Endothelial cell of umbilical vein (primary cell): ENCODE data around the gene FARP2. TPM values are rescaled to one million over a fixed set of nuclear protein-coding genes. Genes with fewer than 3 reads are reported as not detected.
A peak's percentile ranks its signal among the peaks of the same experiment; 100 is the strongest.

Experiments used
- BruUV-seq: library from RNA; stranded (reverse); fragments of 400-500 nt; replicated peaks from 2 replicates; lab custom pipeline; 2021; lab: Mats Ljungman, UMichigan
- CTCF ChIA-PET: fragments of 300-600, 350-600 bp; sonication (Branson Sonifier 250); formaldehyde crosslinking; loops from one replicate; lab custom pipeline; 2021; ENCODE audit warnings: antibody characterized with exemption, inconsistent platforms; lab: Charles Lee
- POLR2A ChIA-PET: fragments of 300-600, 350-600 bp; sonication (Branson Sonifier 250); formaldehyde crosslinking; loops from one replicate; lab custom pipeline; 2021; ENCODE audit warnings: antibody characterized with exemption, inconsistent platforms; lab: Charles Lee
- DNase-seq: peaks from one replicate; pipeline ENCODE4 v3.0.0-alpha.2; 2011; ENCODE audit warnings: low read depth, low spot score
- FAIRE-seq: peaks from 2 replicates; lab custom pipeline; 2011; peaks lifted over from hg19 to GRCh38; lab: Jason Lieb, UNC
- H2AFZ ChIP-seq: 2 replicates; pipeline ENCODE4 v1.6.0; 2012; ENCODE audit warnings: low read depth, low read length, control low read depth, inconsistent platforms
- H3K27ac ChIP-seq: 2 replicates; pipeline ENCODE4 v1.5.1; 2011; ENCODE audit warnings: low read depth, mild to moderate bottlenecking, control low read depth, low read length, moderate library complexity; ENCODE audit not compliant: insufficient read depth
- H3K27me3 ChIP-seq, 2 experiments: 2 replicates each; pipeline versions ENCODE4 v1.6.0 to v1.6.1; 2011; ENCODE audit warnings: low read length in 2 of 2, mixed read lengths in 1 of 2; ENCODE audit not compliant: control insufficient read depth in 2 of 2, insufficient read depth in 2 of 2
- H3K36me3 ChIP-seq, 2 experiments: 2 replicates in 1 of 2; 3 replicates in 1 of 2; pipeline ENCODE4 v1.5.1; 2011; ENCODE audit warnings: low read length in 2 of 2, mild to moderate bottlenecking in 1 of 2, moderate library complexity in 1 of 2; ENCODE audit not compliant: control insufficient read depth in 2 of 2, insufficient read depth in 2 of 2; ENCODE audit errors: extremely low read depth in 1 of 2
- H3K4me1 ChIP-seq: 3 replicates; pipeline ENCODE4 v1.5.1; 2011; ENCODE audit warnings: mild to moderate bottlenecking, low read length; ENCODE audit not compliant: control insufficient read depth, insufficient read depth; ENCODE audit errors: extremely low read depth
- H3K4me2 ChIP-seq: 2 replicates; pipeline ENCODE4 v1.6.1; 2011; ENCODE audit warnings: low read length, control low read depth, mixed read lengths; ENCODE audit not compliant: insufficient read depth
- H3K4me3 ChIP-seq, 3 experiments: fragments of 200-600 bp in 1 of 3; sonication (generic), shearing (Covaris generic) in 1 of 3; replicated peaks in 1 of 3; 2 replicates each; pipeline ENCODE4 v1.5.1; 2011 to 2016; ENCODE audit warnings: control low read depth in 3 of 3, low read length in 3 of 3, mild to moderate bottlenecking in 2 of 3, inconsistent platforms in 1 of 3, low read depth in 1 of 3, moderate library complexity in 1 of 3; ENCODE audit not compliant: insufficient read depth in 1 of 3
- H3K79me2 ChIP-seq: 2 replicates; pipeline ENCODE4 v1.6.0; 2012; ENCODE audit warnings: low read length, inconsistent platforms; ENCODE audit not compliant: control insufficient read depth, insufficient read depth
- H3K9ac ChIP-seq: replicated peaks from 2 replicates; pipeline ENCODE3; 2011; ENCODE audit warnings: low read length, control low read depth; ENCODE audit not compliant: insufficient read depth; ENCODE audit errors: extremely low read depth
- H3K9me1 ChIP-seq: replicated peaks from 3 replicates; pipeline ENCODE4 v1.6.0; 2011; ENCODE audit warnings: mild to moderate bottlenecking, low read length; ENCODE audit not compliant: control insufficient read depth, insufficient read depth; ENCODE audit errors: extremely low read depth
- H3K9me3 ChIP-seq: replicated peaks from 2 replicates; pipeline ENCODE4 v1.5.1; 2012; ENCODE audit warnings: low read length, inconsistent platforms; ENCODE audit not compliant: control insufficient read depth, insufficient read depth
- H4K20me1 ChIP-seq: replicated peaks from 2 replicates; pipeline ENCODE3; 2011; ENCODE audit warnings: mild to moderate bottlenecking, low read length; ENCODE audit not compliant: control insufficient read depth, insufficient read depth; ENCODE audit errors: extremely low read depth
- CTCF ChIP-seq, 2 donors: IDR thresholded peaks; 1 replicate in 1 of 2; 2 replicates in 1 of 2; pipeline ENCODE4 v1.5.1; 2011; ENCODE audit warnings: low read length in 2 of 2, mild to moderate bottlenecking in 2 of 2, moderate library complexity in 2 of 2, control low read depth in 1 of 2, inconsistent platforms in 1 of 2, low read depth in 1 of 2; ENCODE audit not compliant: insufficient read depth in 1 of 2; ENCODE audit errors: extremely low read depth in 1 of 2
- EZH2 ChIP-seq: IDR thresholded peaks from 2 replicates; pipeline ENCODE4 v1.6.1; 2012; ENCODE audit warnings: borderline replicate concordance, low read depth, mild to moderate bottlenecking, moderate library complexity, low read length, inconsistent platforms; ENCODE audit not compliant: severe bottlenecking
- FOS ChIP-seq: IDR thresholded peaks from 2 replicates; pipeline ENCODE4 v1.6.1; 2011; ENCODE audit warnings: mild to moderate bottlenecking, low read length, moderate library complexity, borderline replicate concordance; ENCODE audit not compliant: insufficient read depth
- JUN ChIP-seq: IDR thresholded peaks from 2 replicates; pipeline ENCODE4 v1.6.1; 2011; ENCODE audit warnings: borderline replicate concordance, low read depth; ENCODE audit not compliant: insufficient read length, insufficient read depth
- MAX ChIP-seq: IDR thresholded peaks from 2 replicates; pipeline ENCODE4 v1.6.1; 2011; ENCODE audit not compliant: insufficient read depth, insufficient read length
- MYC ChIP-seq: IDR thresholded peaks from one replicate; pipeline ENCODE4 v1.6.1; 2011; ENCODE audit warnings: mild to moderate bottlenecking, low read depth, low read length
- POLR2A ChIP-seq: IDR thresholded peaks from 2 replicates; pipeline ENCODE4 v1.6.1; 2012; ENCODE audit warnings: low read depth, mild to moderate bottlenecking, control low read depth, low read length
- POLR2AphosphoS5 ChIP-seq: IDR thresholded peaks from 2 replicates; pipeline ENCODE4 v1.6.1; 2012; ENCODE audit warnings: low read depth, mild to moderate bottlenecking, control low read depth, low read length, moderate library complexity; ENCODE audit not compliant: insufficient read depth
- dilution Hi-C: fragments of 300-500 bp; cut with MboI; formaldehyde crosslinking; loops from one replicate; pipeline ENCODE4 v1.15.0; 2019; ENCODE audit warnings: low sequenced_read_pairs; ENCODE audit not compliant: extremely low pct_ligation_motif_present
- intact Hi-C: fragments of 100-400 bp; cut with micrococcal nuclease; formaldehyde crosslinking; loops from one replicate; pipeline ENCODE4 v1.10.0; 2022
- polyA plus RNA-seq, 4 experiments: library from polyadenylated mRNA; depleted of rRNA in 3 of 4; stranded (reverse) in 3 of 4; unstranded in 1 of 4; fragments of >200 nt; gene quantifications; 2 replicates each; pipeline versions ENCODE4 v1.2.1 to v1.2.3, GENCODE V29; 2011 to 2012; ENCODE audit warnings: missing spikeins in 1 of 4
- total RNA-seq: library from RNA; stranded (reverse); gene quantifications from 2 replicates; pipeline ENCODE4 v1.2.3, GENCODE V29; 2021

FARP2 gene
- total and polyA plus RNA-seq, 2 donors (not counting 3 experiments of a cell fraction or from before 2014, with no cell fraction given), result 15.3 to 45.3 TPM

GRCh38 chr2:241506793-241507429 is 150.8 kb downstream of the FARP2 start:
- Histone ChIP-seq H3K79me2 (peaks cover 48% of the 10 kb centered on the region), H3K27me3 (no peaks in the 10 kb centered on the region), H2AFZ (no peak overlapping the region), H3K4me3 (peak overlapping the region; percentile 55 to 84 (median 77)), H4K20me1 (no peaks in the 10 kb centered on the region), H3K9me1 (no peaks in the 10 kb centered on the region), H3K4me1 (peaks cover 16% of the 10 kb centered on the region), H3K9ac (peak overlapping the region; percentile 79), H3K9me3 (no peaks in the 10 kb centered on the region), H3K27ac (no peak overlapping the region), H3K4me2 (peak overlapping the region; percentile 60), H3K36me3 (peaks cover 0 to 5% of the 10 kb centered on the region in 2 experiments)
- peak; percentile 46 for DNase-seq
- intact Hi-C loops (loop anchor here (5.0 to 10.0 kb wide), 2 partner anchors 150 to 368 kb away; partner anchors contain the start of gene FARP2), dilution Hi-C loops (no loop called here)
- peak; percentile 96 for FAIRE-seq
- CTCF ChIA-PET, result interaction anchor here (0.7 to 2.2 kb wide), 5 partner anchors 8 to 152 kb away, joined by 3 to 15 read pairs (median 4); partner anchors contain the start of gene BOK
- POLR2A ChIA-PET, result no interaction called here
- BruUV-seq, result no TSS peak
- TF ChIP-seq EZH2 (no peak), MAX (no peak), POLR2A (peak; percentile 69), JUN (no peak), MYC (no peak), CTCF (IDR thresholded peaks at IDR 0.05; ENCODE audit: extremely low read depth in 1 of 2, insufficient read depth in 1 of 2, low read depth in 1 of 2, low read length in 2 of 2) (no peak), FOS (no peak), POLR2AphosphoS5 (peak; percentile 43)
